Measurements from ENCODE around the gene SAMD5. TPM values are rescaled to one million over a fixed set of nuclear protein-coding genes. Genes with fewer than 3 reads are reported as not detected.

Gene SAMD5
- total RNA-seq, 1 donor from 2014 or later, result 1.5 TPM

- H3K4me3 Mint-ChIP-seq, result no peak overlapping the region
- no peaks in the 10 kb centered on the region for H3K27me3 Mint-ChIP-seq (ENCODE audit: low read depth)
- H3K27ac Mint-ChIP-seq (ENCODE audit: unreplicated experiment), result no peak overlapping the region
- no peaks in the 10 kb centered on the region for H3K9me3 Mint-ChIP-seq
- no peaks in the 10 kb centered on the region for H3K36me3 Mint-ChIP-seq (ENCODE audit: low read depth)
- no peaks in the 10 kb centered on the region for H3K4me1 Mint-ChIP-seq
- no peak for DNase-seq (ENCODE audit: low read depth, low spot score)
- no peak for TF ChIP-seq CTCF (conservative IDR thresholded peaks at IDR 0.05)
Observed at GRCh38 chr6:147569788-147570187, 61.3 kb downstream of the SAMD5 start.

- Mint-ChIP-seq H3K9me3 (no peaks in the 10 kb centered on the region), H3K4me1 (no peaks in the 10 kb centered on the region), H3K36me3 (ENCODE audit: low read depth) (no peaks in the 10 kb centered on the region), H3K4me3 (no peak overlapping the region), H3K27me3 (ENCODE audit: low read depth) (no peaks in the 10 kb centered on the region), H3K27ac (ENCODE audit: unreplicated experiment) (no peak overlapping the region)
- no peak for DNase-seq (ENCODE audit: low read depth, low spot score)
- TF ChIP-seq CTCF (conservative IDR thresholded peaks at IDR 0.05), result no peak
Observed at GRCh38 chr6:147570681-147571080, 62.2 kb downstream of the SAMD5 start.

GRCh38 chr6:147577488-147577887, 69.0 kb downstream of the SAMD5 start:
- Mint-ChIP-seq H3K4me3 (no peak overlapping the region), H3K36me3 (ENCODE audit: low read depth) (no peaks in the 10 kb centered on the region), H3K27me3 (ENCODE audit: low read depth) (peaks cover 3% of the 10 kb centered on the region), H3K27ac (ENCODE audit: unreplicated experiment) (no peak overlapping the region), H3K4me1 (no peaks in the 10 kb centered on the region), H3K9me3 (no peaks in the 10 kb centered on the region)
- TF ChIP-seq CTCF (conservative IDR thresholded peaks at IDR 0.05), result no peak
- no peak for DNase-seq (ENCODE audit: low read depth, low spot score)

GRCh38 chr6:147578159-147578558, 69.7 kb downstream of the SAMD5 start:
- H3K36me3 Mint-ChIP-seq (ENCODE audit: low read depth), result no peaks in the 10 kb centered on the region
- no peak for TF ChIP-seq CTCF (conservative IDR thresholded peaks at IDR 0.05)
- H3K4me3 Mint-ChIP-seq, result no peak overlapping the region
- DNase-seq (ENCODE audit: low read depth, low spot score), result no peak
- no peaks in the 10 kb centered on the region for H3K4me1 Mint-ChIP-seq
- peaks cover 3% of the 10 kb centered on the region for H3K27me3 Mint-ChIP-seq (ENCODE audit: low read depth)
- no peak overlapping the region for H3K27ac Mint-ChIP-seq (ENCODE audit: unreplicated experiment)
- no peaks in the 10 kb centered on the region for H3K9me3 Mint-ChIP-seq

- H3K9me3 Mint-ChIP-seq, result no peaks in the 10 kb centered on the region
- no peak overlapping the region for H3K4me3 Mint-ChIP-seq
- H3K36me3 Mint-ChIP-seq (ENCODE audit: low read depth), result no peaks in the 10 kb centered on the region
- no peak for DNase-seq (ENCODE audit: low read depth, low spot score)
- H3K27ac Mint-ChIP-seq (ENCODE audit: unreplicated experiment), result no peak overlapping the region
- peaks cover 3% of the 10 kb centered on the region for H3K27me3 Mint-ChIP-seq (ENCODE audit: low read depth)
- H3K4me1 Mint-ChIP-seq, result no peaks in the 10 kb centered on the region
- no peak for TF ChIP-seq CTCF (conservative IDR thresholded peaks at IDR 0.05)
Observed at GRCh38 chr6:147578883-147579282, 70.4 kb downstream of the SAMD5 start.

GRCh38 chr6:147579667-147580066, 71.2 kb downstream of the SAMD5 start:
- H3K27ac Mint-ChIP-seq (ENCODE audit: unreplicated experiment), result no peak overlapping the region
- no peak for DNase-seq (ENCODE audit: low read depth, low spot score)
- H3K27me3 Mint-ChIP-seq (ENCODE audit: low read depth), result peaks cover 3% of the 10 kb centered on the region
- TF ChIP-seq CTCF (conservative IDR thresholded peaks at IDR 0.05), result no peak
- no peaks in the 10 kb centered on the region for H3K9me3 Mint-ChIP-seq
- H3K4me3 Mint-ChIP-seq, result no peak overlapping the region
- no peaks in the 10 kb centered on the region for H3K36me3 Mint-ChIP-seq (ENCODE audit: low read depth)
- no peaks in the 10 kb centered on the region for H3K4me1 Mint-ChIP-seq

All from neural crest cell (in vitro differentiated cells).